Measurements from ENCODE around the gene TAB3.
"Not testable (repeated sequence)": the region's sequence is repeated elsewhere in the genome, so short reads cannot be mapped to it uniquely, and the experiment has no call there.

The TAB3 gene

GRCh38 chrX:30806187-30806728 lies 82.8 kb downstream of the TAB3 start:
- no peak for DNase-seq

DNA sequence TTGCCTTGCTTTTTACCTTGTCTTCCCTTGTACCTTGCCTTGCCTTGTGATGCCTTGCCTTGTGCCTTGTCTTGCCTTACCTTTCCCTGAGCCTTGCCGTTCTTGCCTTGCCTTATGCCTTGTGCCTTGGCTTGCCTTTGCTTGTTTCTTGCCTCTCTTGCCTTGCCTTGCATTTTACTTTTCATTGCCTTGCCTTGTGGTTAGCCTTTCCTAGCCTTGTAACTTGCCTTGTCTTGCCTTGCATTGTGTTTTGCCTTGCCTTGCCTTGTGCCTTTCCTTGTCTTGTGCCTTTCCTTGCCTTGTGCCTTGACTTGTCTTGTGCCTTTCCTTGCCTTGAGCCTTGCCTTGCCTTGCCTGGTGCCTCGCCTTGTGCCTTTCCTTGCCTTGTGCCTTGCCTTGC lies 84.6 kb downstream of the TAB3 start:
- no peak for DNase-seq

GRCh38 chrX:30800901-30801300 lies 88.2 kb downstream of the TAB3 start:
- DNase-seq = no peak

GRCh38 chrX:30799327-30799726 lies 89.7 kb downstream of the TAB3 start:
- DNase-seq = no peak

- no peak for DNase-seq
These were observed 90.2 kb downstream of the TAB3 start for GRCh38 chrX:30798810-30799209.

GRCh38 chrX:30797301-30797700 lies 91.8 kb downstream of the TAB3 start:
- DNase-seq = not testable (repeated sequence)

DNA sequence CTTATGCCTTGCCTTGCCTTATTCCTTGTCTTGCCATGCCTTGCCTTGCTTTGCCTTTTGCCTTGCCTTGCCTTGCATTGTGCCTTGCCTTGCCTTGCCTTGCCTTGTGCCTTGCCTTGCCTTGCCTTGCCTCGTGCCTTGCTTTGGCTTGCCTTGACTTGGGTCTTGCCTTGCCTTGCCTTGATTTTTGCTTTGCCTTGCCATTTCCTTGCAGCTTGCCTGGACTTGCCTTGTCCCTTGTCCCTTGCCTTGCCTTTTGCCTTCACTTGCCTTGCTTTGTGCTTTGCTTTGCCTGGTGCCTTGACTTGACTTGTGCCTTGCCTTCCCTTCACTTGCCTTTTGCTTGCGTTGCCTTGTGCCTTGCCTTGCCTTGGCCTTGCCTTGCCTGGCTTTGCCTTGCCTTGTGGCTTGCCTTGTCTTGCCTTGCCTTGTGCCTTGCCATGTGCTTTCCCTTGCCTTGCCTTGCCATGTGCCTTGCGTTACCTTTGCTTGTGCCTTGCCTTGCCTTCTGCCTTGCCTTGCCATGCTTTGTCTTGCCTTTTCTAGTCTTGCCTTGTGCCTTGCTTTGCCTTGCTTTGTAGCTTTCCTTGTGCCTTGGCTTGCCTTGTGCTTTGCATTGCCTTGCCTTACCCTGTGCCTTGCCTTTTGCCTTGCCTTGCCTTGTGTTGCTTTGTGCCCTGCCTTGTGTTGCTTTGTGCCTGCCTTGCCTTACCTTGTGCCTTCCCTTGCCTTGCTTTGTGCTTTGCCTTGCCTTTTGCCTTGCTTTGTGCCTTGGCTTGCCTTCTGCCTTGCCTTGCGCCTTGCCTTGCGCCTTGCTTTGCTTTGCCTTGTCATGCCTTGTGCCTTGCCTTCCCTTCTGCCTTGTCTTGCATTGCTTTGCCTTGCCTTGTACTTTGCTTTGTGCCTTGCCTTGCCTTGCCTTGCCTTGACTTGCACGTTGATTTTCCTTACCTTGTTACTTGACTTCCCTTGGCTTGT lies 92.8 kb downstream of the TAB3 start:
- no peak for DNase-seq

DNA sequence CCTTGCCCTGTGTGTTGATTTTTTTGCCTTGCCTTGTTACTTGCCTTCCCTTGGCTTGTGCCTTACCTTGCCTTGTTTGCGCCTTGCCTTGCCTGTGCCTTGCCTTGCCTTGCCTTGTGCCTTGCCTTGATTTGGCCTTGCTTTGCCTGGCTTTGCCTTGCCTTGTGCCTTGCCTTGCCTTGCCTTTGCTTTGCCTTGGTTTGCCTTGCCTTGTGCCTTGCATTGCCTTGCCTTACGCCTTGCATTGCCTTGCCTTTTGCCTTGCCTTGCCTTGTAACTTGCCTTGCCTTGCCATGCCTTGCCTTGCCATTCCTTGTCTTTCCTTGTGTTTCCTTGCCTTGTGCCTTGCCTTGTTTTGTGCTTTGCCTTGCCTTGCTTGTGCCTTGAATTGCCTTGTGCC lies 94.6 kb downstream of the TAB3 start:
- DNase-seq = no peak

- DNase-seq = no peak
These were observed 95.3 kb downstream of the TAB3 start for GRCh38 chrX:30793767-30794103.

DNA sequence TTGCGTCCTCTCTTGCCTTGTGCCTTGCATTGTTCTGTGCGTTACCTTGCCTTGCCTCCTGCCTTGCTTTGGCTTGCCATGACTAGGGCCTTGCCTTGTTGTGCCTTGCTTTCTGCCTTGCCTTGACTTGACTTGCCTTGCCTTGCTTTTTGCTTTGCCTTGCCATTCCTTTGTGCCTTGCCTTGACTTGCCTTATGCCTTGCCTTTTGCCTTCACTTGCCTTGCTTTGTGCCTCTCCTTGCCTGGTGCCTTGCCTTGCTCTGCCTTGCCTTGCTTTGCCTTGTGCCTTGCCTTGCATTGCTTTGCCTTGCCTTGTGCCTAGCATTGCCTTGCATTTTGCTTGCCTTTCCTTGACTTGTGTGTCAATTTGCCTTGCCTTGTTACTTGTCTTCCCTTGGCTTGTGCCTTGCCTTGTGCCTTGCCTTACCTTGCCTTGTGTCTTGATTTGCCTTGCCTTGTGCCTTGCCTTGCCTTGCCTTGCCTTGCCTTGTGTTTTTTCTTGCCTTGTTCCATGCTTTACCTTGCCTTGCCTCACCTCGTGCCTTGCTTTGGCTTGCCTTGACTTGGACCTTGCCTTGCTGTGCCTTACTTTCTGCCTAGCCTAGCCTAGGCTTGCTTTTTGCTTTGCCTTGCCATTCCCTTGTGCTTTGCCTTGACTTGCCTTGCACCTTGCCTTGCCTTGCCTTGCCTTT lies 95.8 kb downstream of the TAB3 start:
- no peak for DNase-seq

DNA sequence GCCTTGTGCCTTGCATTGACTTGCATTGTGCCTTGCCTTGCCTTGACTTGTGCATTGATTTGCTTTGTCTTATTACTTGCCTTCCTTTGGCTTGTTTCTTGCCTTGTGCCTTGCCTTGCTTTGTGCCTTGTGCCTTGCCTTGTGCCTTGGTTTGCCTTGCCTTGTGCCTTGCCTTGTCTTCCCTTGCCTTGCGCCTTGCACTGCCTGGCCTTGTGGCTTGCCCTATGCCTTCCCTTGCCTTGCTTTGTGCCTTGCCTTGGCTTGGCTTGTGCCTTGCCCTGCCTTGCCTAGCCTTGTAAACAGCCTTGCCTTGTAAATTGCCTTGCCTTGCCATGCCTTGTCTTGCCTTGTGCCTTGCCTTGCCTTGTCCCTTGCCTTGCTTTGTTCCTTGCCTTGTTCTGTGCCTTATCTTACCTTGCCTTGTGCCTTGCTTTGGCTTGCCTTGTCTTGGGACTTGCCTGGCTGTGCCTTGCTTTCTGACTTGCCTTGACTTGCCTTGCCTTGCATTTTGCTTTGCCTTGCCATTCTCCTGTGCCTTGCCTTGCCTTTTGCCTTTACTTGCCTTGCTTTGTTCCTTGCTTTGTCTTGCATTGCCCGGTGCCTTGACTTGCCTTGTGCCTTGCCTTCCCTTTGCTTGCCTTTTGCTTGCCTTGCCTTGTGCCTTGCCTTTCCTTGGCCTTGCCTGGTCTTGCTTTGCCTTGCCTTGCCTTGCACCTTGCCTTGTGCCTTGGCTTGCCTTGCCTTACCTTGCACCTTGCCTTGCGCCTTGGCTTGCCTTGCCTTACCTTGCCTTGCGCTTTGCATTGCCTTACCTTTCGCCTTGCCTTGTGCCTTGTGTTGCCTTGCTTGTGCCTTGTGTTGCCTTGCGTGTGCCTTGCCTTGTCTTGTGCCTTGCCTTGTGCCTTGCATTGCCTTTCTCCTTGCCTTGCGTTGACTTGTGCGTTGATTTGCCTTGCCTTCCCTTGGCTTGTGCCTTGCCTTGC lies 97.5 kb downstream of the TAB3 start:
- DNase-seq = no peak

DNA sequence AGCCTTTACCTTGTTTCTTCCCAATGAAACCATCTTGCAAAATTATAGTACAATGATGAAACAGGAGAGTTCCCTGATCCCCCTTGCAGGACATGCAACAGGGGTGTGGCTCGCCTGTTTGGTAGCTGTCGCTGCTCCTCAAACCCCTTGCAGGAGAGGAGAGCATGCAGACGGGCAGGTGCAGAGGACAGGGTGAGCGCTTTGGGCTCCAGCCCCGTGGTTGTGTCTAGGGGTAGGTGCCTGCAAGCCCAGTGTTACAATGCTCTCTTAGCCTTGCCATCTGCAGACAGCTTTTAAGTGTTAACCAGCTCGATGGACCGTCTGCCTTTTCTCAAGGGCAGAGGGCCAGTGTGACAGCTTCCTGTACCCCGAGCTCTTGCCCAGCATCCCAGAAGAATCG lies 102.0 kb downstream of the TAB3 start:
- no peak for DNase-seq

- DNase-seq = no peak
These were observed 102.7 kb downstream of the TAB3 start for GRCh38 chrX:30786374-30786773.

DNA sequence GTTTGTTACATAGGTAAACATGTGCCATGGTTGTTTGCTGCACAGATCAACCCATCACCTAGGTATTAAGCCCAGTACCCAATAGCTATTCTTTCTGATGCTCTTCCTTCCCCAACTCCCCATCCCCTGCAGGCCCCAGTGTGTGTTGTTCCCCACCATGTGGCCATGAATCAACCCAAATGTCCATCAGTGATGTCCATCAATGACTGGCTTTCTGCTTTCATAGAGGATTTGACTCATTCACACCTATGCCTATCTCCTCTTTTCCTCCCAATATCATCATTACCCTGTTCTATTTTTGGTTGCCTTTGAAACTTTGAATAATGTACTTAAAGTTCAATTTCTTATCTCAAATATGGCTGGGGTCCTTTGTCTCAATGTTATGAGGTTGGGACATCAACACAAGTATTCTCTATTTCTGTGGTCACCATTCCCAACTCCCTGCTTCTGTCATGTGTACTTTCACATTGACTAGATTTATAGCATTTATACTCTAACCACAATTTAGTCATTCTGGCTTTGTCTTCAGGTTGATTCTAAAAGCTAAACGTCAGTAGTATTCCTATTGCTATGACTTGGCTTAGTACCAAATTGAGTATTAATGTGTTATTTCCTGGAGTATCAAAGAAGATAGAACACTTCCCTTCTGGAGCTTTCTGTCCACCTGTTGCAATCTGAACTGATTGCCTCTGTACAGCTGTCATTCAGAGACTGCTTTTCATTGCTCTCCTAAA lies 107.2 kb downstream of the TAB3 start:
- DNase-seq = no peak

DNA sequence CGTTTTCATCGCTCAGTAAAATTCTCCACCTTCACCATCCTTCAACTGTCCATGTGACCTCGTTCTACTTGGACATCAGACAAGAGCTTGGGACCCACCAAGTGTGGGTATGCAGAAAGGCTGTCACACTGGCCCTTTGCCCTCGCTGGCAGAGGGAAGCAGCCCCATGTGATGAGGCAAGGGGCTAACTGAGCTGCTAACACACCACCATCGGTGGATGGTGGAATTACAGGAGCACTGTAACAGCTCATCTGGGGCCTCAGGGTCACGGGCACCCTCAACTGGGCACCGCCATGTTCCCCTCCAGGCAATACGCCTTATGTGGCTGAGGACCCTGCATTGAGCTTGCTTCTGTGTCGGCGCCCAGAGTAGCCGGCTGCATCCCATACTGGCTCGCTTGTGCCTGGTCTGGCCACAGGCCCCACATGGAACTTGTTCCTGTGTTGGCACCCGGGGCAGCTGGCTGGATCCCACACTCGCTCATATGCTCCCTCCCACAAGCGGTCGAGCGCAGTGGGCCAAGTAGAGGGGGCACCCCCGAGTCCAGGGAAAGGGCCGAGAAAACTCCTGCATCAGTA lies 109.5 kb downstream of the TAB3 start:
- DNase-seq = no peak

GRCh38 chrX:30777575-30777974 lies 111.5 kb downstream of the TAB3 start:
- no peak for DNase-seq
